Measurements from ENCODE around the gene HPS1. TPM values are rescaled to one million over a fixed set of nuclear protein-coding genes. Genes with fewer than 3 reads are reported as not detected.

The HPS1 gene
- total and polyA plus RNA-seq, 10 of the 15 experiments (the other 5 are each of a cell fraction or from before 2014, with no cell fraction given): 27.1 to 138 (median 54.8) TPM

- TF ChIP-seq ZBTB40 (IDR thresholded peaks at IDR 0.05; ENCODE audit: borderline replicate concordance) (no peak), POLR2AphosphoS5 (IDR thresholded peaks at IDR 0.05; ENCODE audit: low read length) (peak; percentile 79)
- TF ChIP-seq, protein P1, sequence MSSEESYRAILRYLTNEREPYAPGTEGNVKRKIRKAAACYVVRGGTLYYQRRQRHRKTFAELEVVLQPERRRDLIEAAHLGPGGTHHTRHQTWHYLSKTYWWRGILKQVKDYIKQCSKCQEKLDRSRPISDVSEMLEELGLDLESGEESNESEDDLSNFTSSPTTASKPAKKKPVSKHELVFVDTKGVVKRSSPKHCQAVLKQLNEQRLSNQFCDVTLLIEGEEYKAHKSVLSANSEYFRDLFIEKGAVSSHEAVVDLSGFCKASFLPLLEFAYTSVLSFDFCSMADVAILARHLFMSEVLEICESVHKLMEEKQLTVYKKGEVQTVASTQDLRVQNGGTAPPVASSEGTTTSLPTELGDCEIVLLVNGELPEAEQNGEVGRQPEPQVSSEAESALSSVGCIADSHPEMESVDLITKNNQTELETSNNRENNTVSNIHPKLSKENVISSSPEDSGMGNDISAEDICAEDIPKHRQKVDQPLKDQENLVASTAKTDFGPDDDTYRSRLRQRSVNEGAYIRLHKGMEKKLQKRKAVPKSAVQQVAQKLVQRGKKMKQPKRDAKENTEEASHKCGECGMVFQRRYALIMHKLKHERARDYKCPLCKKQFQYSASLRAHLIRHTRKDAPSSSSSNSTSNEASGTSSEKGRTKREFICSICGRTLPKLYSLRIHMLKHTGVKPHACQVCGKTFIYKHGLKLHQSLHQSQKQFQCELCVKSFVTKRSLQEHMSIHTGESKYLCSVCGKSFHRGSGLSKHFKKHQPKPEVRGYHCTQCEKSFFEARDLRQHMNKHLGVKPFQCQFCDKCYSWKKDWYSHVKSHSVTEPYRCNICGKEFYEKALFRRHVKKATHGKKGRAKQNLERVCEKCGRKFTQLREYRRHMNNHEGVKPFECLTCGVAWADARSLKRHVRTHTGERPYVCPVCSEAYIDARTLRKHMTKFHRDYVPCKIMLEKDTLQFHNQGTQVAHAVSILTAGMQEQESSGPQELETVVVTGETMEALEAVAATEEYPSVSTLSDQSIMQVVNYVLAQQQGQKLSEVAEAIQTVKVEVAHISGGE (CRISPR knock-in tag; IDR thresholded peaks at IDR 0.05): peak; percentile 53; the same call in 1 of the 2 replicates
- TF ChIP-seq, protein P2, sequence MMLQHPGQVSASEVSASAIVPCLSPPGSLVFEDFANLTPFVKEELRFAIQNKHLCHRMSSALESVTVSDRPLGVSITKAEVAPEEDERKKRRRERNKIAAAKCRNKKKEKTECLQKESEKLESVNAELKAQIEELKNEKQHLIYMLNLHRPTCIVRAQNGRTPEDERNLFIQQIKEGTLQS (IDR thresholded peaks at IDR 0.05; ENCODE audit: borderline replicate concordance, extremely low read depth, low read depth, low read length): no peak
Measured at GRCh38 chr10:98478430-98479222, 31.9 kb upstream of the HPS1 start (continued).
